GM10847 (cell line): ENCODE results near the gene CDH6.

Experiments used
- POLR2A ChIP-seq: IDR thresholded peaks from 2 replicates; pipeline ENCODE4 v1.6.1; 2011; ENCODE audit not compliant: insufficient read length; ENCODE audit errors: extremely low read depth

Gene CDH6

DNA sequence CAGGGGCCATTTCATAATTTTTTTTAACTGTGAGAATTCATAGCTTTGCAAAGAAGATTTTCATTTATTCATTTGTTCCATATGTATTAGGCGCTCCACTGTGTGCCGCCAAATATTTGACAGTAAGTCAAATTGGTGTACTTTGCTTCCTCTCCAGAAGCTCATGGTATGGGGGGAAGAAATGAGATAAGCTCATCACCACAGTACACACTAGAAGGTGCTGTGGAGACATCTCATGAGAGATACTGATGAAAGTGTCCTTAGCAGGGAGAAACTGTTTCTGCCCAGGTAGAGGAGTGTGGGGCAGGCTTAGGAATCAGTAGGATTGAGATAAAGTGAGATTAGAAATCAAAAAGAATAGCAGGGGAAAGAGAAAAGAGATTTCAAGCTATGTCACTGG is 136.2 kb downstream of the CDH6 start:
- no peak for TF ChIP-seq POLR2A

DNA sequence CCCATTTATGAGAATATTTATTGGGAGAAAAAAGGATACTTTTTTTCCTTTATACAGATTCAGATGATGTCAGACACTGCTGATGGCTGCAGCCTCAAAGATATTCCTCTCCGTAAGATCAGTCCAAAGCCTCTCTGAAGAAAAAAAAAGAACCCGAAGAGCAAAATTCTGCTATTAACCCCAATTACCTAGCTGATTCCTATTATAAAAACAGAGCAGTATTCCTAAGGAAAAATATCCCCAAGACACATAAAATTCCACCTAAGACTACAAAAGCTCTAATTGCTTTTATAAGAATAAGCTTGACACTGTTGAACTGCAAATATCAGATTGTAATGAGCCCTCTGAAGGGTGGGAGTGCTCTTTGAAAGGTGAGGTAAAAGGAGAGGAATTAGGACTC is 138.7 kb downstream of the CDH6 start:
- TF ChIP-seq POLR2A, result no peak

DNA sequence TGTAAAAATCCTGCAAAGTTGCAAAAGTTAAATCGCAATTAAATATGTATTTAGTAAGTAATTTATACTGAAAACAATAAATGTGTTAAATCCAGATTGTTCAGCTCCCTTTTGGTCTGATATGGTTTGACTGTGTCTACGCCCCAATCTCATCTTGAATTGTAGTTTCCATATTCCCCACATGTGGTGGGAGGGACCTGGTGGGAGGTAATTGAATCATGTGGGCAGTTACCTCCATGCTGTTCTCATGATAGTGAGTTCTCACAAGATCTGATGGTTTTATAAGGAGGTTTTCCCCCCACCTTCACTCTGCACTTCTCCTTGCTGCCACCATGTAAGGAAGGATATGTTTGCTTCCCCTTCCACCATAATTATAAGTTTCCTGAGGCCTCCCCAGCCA is 140.0 kb downstream of the CDH6 start:
- TF ChIP-seq POLR2A, result no peak

DNA sequence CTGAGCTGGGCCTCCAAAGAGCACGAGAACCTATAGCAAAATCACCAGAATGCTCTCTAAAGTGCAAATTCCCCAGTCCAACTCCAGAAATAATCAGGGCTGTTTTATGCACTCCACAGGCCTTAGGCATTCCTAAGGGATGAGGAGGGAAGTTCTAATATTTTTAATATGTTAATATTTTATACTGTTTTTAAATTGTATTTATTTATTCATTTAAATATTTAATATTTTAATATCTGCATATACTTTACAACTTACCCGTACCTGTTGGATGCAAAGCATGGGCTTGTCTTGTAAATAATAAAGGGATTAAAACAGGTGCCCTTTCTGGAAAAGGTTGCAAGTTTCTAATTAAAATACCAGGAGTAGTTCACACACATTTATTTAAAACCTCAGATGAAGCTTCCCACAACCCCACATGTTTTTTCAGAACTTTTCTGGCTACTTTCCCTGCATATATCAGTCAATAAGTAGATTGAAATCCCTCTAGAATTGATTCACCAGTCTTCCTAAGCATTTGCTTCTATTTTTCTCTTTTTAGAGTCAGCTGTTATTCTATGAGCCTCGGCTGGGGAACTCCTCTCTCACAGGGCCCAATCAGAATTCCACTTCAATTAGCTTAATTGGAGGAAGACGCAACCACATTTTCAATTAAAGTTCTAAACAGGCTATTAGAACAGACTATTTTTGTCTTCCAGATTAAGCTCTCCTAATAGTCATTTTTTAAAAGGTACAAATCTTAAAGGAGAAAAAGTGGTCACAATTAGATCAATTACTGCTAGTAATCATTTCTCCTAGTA is 140.8 kb downstream of the CDH6 start:
- no peak for TF ChIP-seq POLR2A

DNA sequence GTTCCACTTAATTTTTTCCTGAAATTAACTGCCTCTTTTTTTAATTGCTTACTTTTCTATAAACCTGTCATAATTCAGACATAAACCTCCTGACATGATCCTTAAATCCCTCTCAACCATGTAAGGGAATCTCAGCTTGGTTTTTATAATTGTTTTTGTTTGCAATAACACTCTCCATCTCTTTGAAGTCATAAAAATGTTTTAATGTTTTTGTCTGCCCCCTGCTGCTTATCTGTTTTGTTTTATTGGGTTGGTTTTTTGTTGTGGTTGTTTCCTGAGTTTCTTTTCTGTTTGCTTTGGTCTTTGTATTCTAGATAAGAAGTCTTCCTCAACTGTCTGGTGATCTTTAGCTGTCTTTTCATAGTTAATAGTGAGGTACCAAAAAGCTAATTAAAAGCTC is 142.0 kb downstream of the CDH6 start:
- no peak for TF ChIP-seq POLR2A

DNA sequence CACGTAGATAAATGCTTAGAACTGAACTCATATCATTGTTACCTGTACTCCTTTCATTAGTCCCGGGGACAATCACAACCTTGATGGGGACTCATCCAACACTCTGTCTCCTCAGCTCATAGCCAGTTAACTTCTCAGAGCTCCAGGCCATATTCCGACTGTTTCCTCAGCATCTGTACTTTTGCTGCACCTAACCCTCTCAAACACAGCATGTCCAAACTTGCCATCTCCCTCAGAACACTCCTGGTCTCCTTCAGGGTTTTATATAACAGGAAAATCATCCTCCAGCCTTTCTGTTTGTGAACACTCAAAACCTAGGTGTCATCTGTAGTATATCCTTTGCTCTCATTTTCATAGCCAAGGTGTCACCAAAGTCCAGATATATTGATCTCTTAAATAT is 150.5 kb downstream of the CDH6 start:
- no peak for TF ChIP-seq POLR2A

DNA sequence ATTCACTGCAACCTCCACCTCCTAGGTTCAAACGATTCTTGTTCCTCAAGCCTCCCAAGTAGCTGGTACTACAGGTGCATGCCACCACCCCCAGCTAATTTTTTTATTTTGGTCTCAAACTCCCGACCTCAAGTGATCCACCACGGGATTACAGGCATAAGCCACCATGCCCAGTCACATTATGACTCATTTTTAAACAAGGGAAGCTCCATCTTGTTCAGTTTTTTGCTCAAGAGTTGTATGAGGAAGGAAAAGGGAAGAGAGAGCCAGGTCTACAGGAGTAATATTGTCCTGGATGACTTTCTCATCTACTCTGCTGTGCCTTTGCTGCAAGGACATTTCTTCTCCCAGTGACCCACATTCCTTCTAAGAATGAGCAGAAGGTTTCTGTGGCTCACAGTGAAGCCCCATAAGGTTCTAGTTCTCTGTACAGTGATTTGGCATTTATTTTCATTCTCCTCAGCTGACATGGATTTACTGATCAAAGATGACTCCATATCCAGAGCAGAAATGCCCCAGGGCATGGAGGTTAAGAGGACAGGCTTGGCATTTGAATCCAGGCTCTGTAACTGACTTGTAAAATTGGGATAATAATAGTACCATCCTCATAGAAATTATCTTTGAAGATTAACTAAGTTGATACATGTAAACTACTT is 153.5 kb downstream of the CDH6 start:
- no peak for TF ChIP-seq POLR2A

DNA sequence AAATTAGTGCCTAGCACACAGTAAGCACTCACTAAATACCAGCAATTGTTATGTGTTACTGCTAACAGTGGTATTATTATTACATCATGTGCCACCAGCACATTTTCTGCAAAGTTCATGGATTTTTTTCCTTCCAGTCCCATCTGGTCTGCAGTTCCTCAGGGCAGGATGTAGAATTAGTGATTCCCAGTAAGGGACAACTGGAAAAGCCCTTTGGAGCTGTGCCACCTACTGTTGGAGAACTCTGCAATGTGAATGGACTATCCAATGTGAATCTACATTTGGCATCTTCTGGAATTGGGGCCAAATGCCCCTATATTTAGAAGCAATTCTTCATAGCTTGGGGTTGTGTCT is 154.0 kb downstream of the CDH6 start:
- TF ChIP-seq POLR2A, result no peak

DNA sequence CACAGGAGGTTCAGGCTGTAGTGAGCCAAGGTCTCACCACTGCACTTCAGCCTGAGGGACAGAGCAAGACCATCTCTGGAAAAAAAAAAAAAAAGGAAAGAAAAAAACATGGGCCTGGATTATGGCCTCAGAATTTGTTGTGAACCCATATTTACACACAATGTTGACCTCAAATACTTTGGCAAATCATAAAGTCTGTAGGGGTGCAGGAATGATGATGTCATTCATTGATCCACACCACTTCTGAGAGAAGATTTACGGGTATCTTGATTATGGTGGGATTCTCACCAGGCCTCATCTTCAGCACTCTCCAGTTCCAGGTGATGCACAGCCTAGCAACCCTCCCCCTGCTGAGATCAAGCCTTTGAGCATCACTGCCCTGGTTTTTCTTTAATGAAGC is 156.9 kb downstream of the CDH6 start:
- no peak for TF ChIP-seq POLR2A

DNA sequence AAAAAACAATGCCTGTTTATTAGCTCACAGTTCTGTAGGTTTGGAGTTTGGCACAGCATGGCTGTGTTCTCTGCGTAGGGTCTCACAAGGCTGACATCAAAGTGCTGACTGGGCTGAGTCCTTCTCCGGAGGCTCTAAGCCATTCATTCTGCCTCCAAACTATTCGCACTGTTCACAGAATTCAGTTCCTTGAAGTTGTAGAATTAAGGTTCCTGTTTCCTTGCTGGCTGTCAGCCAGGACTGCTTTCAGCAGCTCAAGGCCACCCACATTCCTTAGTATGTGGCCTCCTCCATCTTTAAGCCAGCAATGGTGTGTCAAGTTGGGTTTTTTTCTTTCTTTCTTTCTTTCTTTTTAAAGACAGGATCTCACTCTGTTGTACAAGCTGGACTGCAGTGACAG is 161.9 kb downstream of the CDH6 start:
- no peak for TF ChIP-seq POLR2A

DNA sequence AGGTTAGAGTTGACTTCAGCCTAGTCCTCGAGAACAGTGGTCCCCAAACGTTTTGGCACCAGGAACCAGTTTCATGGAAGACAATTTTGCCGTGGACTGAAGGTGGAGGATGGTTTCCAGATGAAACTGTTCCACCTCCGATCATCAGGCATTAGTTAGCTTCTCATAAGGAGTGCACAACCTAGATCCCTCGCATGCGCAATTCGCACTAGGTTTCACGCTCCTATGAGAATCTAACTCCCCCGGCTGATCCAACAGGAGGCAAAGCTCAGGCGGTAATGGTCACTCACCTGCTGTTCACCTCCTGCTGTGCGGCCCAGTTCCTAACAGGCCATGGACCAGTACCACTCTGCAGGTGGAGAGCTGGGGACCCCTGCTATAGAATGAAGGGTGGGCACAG is 163.6 kb downstream of the CDH6 start:
- no peak for TF ChIP-seq POLR2A

DNA sequence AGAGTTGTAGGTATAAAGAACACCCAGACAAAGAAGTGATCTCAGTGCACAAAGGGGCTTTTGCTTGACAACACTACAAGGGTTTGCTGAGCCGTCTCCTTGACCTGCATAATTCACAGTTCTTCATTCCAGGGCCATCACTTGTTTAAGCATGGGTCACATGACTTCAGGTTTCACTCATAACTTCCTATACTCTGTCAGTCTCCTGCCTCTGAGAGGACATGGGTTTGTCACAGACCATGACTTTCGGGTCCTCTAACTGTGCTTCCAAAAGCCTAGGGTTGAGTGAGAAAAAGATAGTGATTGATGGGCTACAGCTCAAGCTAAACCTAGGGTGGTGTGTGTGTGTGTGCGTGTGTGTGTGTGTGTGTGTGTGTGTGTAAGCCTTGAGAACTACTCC is 166.4 kb downstream of the CDH6 start:
- TF ChIP-seq POLR2A, result no peak

DNA sequence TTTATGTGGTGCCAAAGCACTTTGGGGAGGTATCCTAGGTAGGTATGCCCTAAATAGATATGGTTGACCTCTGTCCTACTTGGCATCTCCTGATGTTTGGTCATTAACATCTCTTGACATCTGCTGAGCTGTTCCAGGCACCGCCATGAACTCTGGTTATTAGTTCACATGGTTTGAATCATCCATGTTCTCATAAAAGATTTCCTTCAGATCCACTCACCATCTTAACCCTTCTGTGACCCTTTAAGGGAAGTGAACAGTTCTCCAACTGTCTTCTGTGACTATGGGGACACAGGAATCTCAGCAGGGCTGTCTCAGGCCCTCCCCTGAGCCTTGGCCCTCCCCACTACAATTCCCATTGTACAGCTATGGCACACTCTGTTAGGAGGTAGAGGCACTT is 167.7 kb downstream of the CDH6 start:
- TF ChIP-seq POLR2A, result no peak

DNA sequence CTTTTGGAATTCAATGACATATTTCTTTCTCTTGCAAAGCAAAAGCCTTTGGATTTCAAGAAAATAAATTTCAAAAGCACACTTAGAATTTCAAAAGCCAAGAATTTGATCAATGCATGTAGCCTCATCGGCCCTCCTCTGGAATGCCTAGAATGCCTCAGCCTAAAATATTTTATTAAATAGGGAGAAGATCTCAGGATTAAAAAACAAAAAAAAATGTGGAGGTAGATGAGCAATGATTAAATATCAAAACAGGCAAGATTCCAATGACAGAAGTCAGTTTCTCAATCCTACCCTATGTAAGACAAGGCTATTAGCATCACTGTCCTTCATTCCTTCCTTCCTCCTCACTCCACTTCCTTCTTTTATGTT is 169.0 kb downstream of the CDH6 start:
- TF ChIP-seq POLR2A, result no peak

DNA sequence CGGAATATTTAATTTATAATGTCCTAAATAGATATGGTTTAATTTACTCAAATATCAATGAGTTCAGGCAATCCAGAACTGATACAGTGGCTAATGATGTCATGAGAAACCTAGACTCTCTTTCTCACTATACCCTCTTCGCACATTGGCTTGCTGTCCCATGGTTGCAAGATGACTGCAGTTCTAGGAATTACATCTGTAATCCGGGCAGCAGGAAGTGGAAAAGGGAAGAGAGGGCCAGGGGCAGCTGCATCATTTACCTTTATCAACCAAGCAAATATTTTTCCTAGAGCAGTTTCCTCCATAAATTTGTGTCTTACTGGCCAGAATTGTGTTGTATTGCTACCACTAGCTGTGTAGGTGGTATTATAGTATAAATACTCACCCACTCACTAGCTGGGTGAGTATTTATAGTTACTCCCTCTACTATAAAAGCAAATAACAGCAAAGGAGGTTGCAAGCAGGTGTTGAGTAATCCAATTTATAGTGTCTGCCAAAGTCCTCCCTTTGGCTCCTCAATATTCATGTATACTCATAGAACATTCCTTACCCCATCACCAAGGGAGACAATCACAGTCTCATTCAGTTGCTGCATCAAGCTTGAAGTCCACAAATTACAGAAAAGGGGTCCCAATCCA is 169.6 kb downstream of the CDH6 start:
- TF ChIP-seq POLR2A, result no peak

DNA sequence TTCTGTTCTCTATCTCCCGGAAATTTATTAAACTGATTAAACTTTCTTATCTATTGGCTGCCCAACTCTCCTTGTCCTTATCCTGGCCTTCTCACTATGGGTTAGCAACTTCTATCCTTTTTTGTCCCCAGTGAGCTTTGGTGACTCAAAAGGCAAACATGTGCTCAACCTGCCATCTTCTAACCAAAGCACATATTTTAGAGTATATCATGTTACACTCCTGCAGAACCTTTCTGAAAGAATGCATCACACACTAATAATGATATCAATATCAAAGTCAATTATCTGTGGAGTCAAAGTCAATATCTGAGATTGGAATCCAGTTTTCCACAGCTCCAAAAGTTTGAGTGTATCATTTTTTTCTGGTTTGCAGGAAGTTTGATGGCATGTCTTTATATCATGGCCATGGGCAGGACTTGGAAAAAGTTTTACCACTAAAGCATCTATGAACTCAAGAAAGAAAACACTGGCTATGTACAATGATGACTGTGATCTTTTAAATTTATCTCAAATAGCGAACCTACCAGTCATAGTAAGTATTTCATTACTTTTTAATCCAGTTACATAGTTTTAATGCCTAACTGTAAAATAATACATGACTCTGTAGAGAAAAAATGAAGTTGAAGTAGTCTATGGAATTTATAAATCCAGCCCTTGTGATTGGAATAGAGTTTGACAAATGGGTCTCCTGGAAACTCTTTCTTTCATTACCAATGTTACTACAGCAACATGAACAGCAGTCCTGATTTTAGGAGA is 171.6 kb downstream of the CDH6 start:
- TF ChIP-seq POLR2A, result no peak
